Testis (tissue), 2 donors: ENCODE results near the gene VGLL4.

Experiments used
- POLR2A ChIP-seq: fragments of 450-650 bp; IDR thresholded peaks from one replicate; pipeline ENCODE4 v1.6.1; 2017; ENCODE audit warnings: antibody characterized with exemption, mild to moderate bottlenecking, moderate library complexity
- TF ChIP-seq, protein P1 (sequence below), 3 experiments: fragments of 450-650 bp in 2 of 3; fragments of 200-600 bp in 1 of 3; sonication (generic) in 1 of 3; IDR thresholded peaks; one replicate each; pipeline ENCODE4 v1.5.1; 2016 to 2019; ENCODE audit warnings: antibody characterized with exemption in 3 of 3, mild to moderate bottlenecking in 2 of 3, moderate library complexity in 1 of 3

DNA sequence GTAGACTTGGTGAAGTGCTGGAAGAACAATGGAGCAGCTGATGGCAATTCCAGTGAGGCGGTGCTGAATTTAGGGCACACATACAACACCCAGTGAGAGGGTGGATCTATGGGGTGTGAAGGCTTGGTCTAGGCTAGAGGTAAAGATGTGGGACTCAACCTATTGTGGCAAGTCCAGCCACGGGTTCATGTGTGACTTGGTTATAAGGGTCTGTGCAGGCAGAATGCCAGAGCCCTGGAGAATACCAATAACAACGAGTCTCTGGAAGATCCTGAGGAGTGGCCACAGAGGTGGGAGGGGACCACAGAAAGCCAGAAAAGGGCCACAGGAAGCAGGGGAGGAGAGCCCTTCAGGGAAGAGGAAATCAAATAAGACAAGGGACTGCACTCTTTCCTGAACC lies 55.0 kb downstream of the VGLL4 start:
- TF ChIP-seq, protein P1, sequence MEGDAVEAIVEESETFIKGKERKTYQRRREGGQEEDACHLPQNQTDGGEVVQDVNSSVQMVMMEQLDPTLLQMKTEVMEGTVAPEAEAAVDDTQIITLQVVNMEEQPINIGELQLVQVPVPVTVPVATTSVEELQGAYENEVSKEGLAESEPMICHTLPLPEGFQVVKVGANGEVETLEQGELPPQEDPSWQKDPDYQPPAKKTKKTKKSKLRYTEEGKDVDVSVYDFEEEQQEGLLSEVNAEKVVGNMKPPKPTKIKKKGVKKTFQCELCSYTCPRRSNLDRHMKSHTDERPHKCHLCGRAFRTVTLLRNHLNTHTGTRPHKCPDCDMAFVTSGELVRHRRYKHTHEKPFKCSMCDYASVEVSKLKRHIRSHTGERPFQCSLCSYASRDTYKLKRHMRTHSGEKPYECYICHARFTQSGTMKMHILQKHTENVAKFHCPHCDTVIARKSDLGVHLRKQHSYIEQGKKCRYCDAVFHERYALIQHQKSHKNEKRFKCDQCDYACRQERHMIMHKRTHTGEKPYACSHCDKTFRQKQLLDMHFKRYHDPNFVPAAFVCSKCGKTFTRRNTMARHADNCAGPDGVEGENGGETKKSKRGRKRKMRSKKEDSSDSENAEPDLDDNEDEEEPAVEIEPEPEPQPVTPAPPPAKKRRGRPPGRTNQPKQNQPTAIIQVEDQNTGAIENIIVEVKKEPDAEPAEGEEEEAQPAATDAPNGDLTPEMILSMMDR (IDR thresholded peaks at IDR 0.05) = no peak
- TF ChIP-seq POLR2A = no peak
